Measurements from ENCODE around the gene REPS2. TPM values are rescaled to one million over a fixed set of nuclear protein-coding genes. Genes with fewer than 3 reads are reported as not detected.
"Not testable (repeated sequence)": the region's sequence is repeated elsewhere in the genome, so short reads cannot be mapped to it uniquely, and the experiment has no call there.

REPS2 gene
- total RNA-seq (2014; rRNA removed; shearing (Covaris generic)), result 0.53 and 1.1 TPM in 2 replicates

GRCh38 chrX:16946361-16946964 lies at the start of gene REPS2:
TSS of gene REPS2 (plus strand) at chrX:16946658. CDS start at chrX:16946862, 204 bp downstream.
- DNase-seq (ENCODE audit: low spot score), result peak; percentile 51

GRCh38 chrX:16897445-16897844 lies 49.0 kb upstream of the REPS2 start:
- no peak for DNase-seq (ENCODE audit: low spot score)

GRCh38 chrX:16903274-16904022 lies 43.0 kb upstream of the REPS2 start:
- no peak for DNase-seq (ENCODE audit: low spot score)

- no peak for DNase-seq (ENCODE audit: low spot score)
Measured at GRCh38 chrX:16910376-16910775, 36.1 kb upstream of the REPS2 start.

- DNase-seq (ENCODE audit: low spot score), result no peak
Measured at GRCh38 chrX:16914058-16914457, 32.4 kb upstream of the REPS2 start.

GRCh38 chrX:16916561-16916960 lies 29.9 kb upstream of the REPS2 start:
- no peak for DNase-seq (ENCODE audit: low spot score)

- no peak for DNase-seq (ENCODE audit: low spot score)
Measured at GRCh38 chrX:16917120-16917519, 29.3 kb upstream of the REPS2 start.

- DNase-seq (ENCODE audit: low spot score), result no peak
Measured at GRCh38 chrX:16918979-16919378, 27.5 kb upstream of the REPS2 start.

- no peak for DNase-seq (ENCODE audit: low spot score)
Measured at GRCh38 chrX:16920075-16920474, 26.4 kb upstream of the REPS2 start.

GRCh38 chrX:16923157-16923556 lies 23.3 kb upstream of the REPS2 start:
- no peak for DNase-seq (ENCODE audit: low spot score)

GRCh38 chrX:16924631-16925480 lies 21.6 kb upstream of the REPS2 start:
- no peak for DNase-seq (ENCODE audit: low spot score)

- no peak for DNase-seq (ENCODE audit: low spot score)
Measured at GRCh38 chrX:16930392-16930791, 16.1 kb upstream of the REPS2 start.

GRCh38 chrX:16931371-16931770 lies 15.1 kb upstream of the REPS2 start:
- no peak for DNase-seq (ENCODE audit: low spot score)

GRCh38 chrX:16931855-16932575 lies 14.4 kb upstream of the REPS2 start:
- DNase-seq (ENCODE audit: low spot score), result no peak

- DNase-seq (ENCODE audit: low spot score), result no peak
Measured at GRCh38 chrX:16934185-16934584, 12.3 kb upstream of the REPS2 start.

- DNase-seq (ENCODE audit: low spot score), result no peak
Measured at GRCh38 chrX:16946971-16947562, 609 bp downstream of the REPS2 start.

- DNase-seq (ENCODE audit: low spot score), result no peak
Measured at GRCh38 chrX:16950423-16950822, 4.0 kb downstream of the REPS2 start.

GRCh38 chrX:16953606-16954211 lies 7.3 kb downstream of the REPS2 start:
- peak; percentile 21 for DNase-seq (ENCODE audit: low spot score)

GRCh38 chrX:16957751-16958150 lies 11.3 kb downstream of the REPS2 start:
- DNase-seq (ENCODE audit: low spot score), result no peak

GRCh38 chrX:16958356-16958755 lies 11.9 kb downstream of the REPS2 start:
- DNase-seq (ENCODE audit: low spot score), result no peak

- not testable (repeated sequence) for DNase-seq (ENCODE audit: low spot score)
Measured at GRCh38 chrX:16962661-16963060, 16.2 kb downstream of the REPS2 start.

All from H4 (cell line).